Measurements from ENCODE around the gene TMEM170B.

- TF ChIP-seq CTCF (optimal IDR thresholded peaks at IDR 0.05 in 1 of 3, IDR thresholded peaks at IDR 0.05 in 1 of 3, conservative IDR thresholded peaks at IDR 0.05 in 1 of 3; ENCODE audit: extremely low read depth in 1 of 3, insufficient read depth in 2 of 3, low read length in 3 of 3) (no peak), EZH2 (IDR thresholded peaks at IDR 0.05; ENCODE audit: low read length) (no peak)
Measured at GRCh38 chr6:11628562-11628961, 91.0 kb downstream of the TMEM170B start.
